Esophagus squamous epithelium (tissue), 5 donors: Measurements from ENCODE around the gene SETD1B. TPM values are rescaled to one million over a fixed set of nuclear protein-coding genes. Genes with fewer than 3 reads are reported as not detected.
A peak's percentile ranks its signal among the peaks of the same experiment; 100 is the strongest.

Experiments used
- DNase-seq: peaks from one replicate; lab custom pipeline; 2025; lab: John Stamatoyannopoulos, UW
- H3K27ac ChIP-seq, 4 donors: fragments of 200-600 bp; sonication (generic); one replicate each; pipeline ENCODE4 v1.5.1; 2016 to 2019; ENCODE audit warnings: mild to moderate bottlenecking in 1 of 4
- H3K27me3 ChIP-seq, 4 donors: fragments of 200-600 bp; sonication (generic); 1 replicate in 3 of 4; 2 replicates in 1 of 4; pipeline versions ENCODE4 v1.5.1 to v1.6.0; 2017 to 2021; ENCODE audit warnings: antibody characterized with exemption in 1 of 4
- H3K36me3 ChIP-seq, 3 donors: fragments of 200-600 bp; sonication (generic); one replicate each; pipeline ENCODE4 v1.5.1; 2016 to 2019
- H3K4me1 ChIP-seq, 3 donors: fragments of 200-600 bp; sonication (generic); one replicate each; pipeline ENCODE4 v1.5.1; 2017 to 2019
- H3K4me3 ChIP-seq, 4 donors: fragments of 200-600 bp; sonication (generic); 1 replicate in 3 of 4; 2 replicates in 1 of 4; pipeline ENCODE4 v1.5.1; 2016 to 2019; ENCODE audit warnings: mild to moderate bottlenecking in 2 of 4, moderate library complexity in 1 of 4
- H3K9me3 ChIP-seq, 3 donors: fragments of 200-600 bp; sonication (generic); one replicate each; pipeline ENCODE4 v1.5.1; 2016 to 2019
- POLR2A ChIP-seq, 4 donors: fragments of 450-650 bp; IDR thresholded peaks; one replicate each; pipeline ENCODE4 v1.6.1; 2017; ENCODE audit warnings: antibody characterized with exemption in 4 of 4, mild to moderate bottlenecking in 4 of 4, moderate library complexity in 3 of 4
- WGBS, 2 donors: methylation state at CpG; one replicate each; pipeline ENCODE4 v1.1.5; 2018; 5-methylcytosine and 5-hydroxymethylcytosine counted together
- intact Hi-C: fragments of 100-400 bp; cut with DNase I; formaldehyde crosslinking; loops from one replicate; pipeline ENCODE4 v1.15.0; 2022
- total RNA-seq, 4 donors: library from RNA; depleted of rRNA; stranded (reverse); fragments of >200 nt; gene quantifications; one replicate each; pipeline ENCODE4 v1.1.0, GENCODE V29; 2016
- TF ChIP-seq, protein P1 (sequence below), 6 experiments: fragments of 450-650 bp in 4 of 6; fragments of 200-600 bp in 2 of 6; sonication (generic) in 2 of 6; IDR thresholded peaks; one replicate each; pipeline ENCODE4 v1.5.1; 2016 to 2019; ENCODE audit warnings: antibody characterized with exemption in 6 of 6, mild to moderate bottlenecking in 4 of 6, moderate library complexity in 4 of 6
- donor health status: DM: yes; HTN: yes; CAD: no.

The SETD1B gene
- total RNA-seq, 4 donors from 2014 or later: 5.6 to 14.4 (median 10.6) TPM

DNA sequence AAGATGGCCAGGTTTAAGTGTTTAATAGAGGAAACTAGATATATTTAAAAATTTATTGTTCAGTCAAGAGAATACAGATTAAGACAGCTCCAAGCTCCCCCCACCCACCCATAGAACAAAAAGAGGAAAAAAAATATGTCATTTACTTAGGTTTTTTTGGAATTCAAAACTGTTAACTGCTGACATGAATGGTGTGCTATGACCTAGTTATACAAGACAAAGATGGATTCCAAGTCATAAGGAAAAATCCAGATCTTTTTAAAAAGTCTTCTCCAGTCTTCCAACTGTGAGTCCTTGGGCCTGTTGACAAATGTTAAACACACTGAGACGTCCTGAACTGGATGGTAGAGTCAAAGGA, 1.3 kb upstream of the SETD1B start:
- intact Hi-C loops: no loop called here
- Histone ChIP-seq H3K4me3 (peak overlapping the region; percentile 75 to 91 (median 86)), H3K27ac (peak overlapping the region; percentile 100), H3K36me3 (peaks cover 0 to 22% (median 0%) of the 10 kb centered on the region in 3 donors), H3K9me3 (no peaks in the 10 kb centered on the region), H3K27me3 (no peaks in the 10 kb centered on the region), H3K4me1 (peaks cover 28 to 63% (median 38%) of the 10 kb centered on the region in 3 donors)
- DNase-seq: no peak
- WGBS, 2 donors: 0% methylated on average over 1 of the region's 1 CpG
- TF ChIP-seq, protein P1, sequence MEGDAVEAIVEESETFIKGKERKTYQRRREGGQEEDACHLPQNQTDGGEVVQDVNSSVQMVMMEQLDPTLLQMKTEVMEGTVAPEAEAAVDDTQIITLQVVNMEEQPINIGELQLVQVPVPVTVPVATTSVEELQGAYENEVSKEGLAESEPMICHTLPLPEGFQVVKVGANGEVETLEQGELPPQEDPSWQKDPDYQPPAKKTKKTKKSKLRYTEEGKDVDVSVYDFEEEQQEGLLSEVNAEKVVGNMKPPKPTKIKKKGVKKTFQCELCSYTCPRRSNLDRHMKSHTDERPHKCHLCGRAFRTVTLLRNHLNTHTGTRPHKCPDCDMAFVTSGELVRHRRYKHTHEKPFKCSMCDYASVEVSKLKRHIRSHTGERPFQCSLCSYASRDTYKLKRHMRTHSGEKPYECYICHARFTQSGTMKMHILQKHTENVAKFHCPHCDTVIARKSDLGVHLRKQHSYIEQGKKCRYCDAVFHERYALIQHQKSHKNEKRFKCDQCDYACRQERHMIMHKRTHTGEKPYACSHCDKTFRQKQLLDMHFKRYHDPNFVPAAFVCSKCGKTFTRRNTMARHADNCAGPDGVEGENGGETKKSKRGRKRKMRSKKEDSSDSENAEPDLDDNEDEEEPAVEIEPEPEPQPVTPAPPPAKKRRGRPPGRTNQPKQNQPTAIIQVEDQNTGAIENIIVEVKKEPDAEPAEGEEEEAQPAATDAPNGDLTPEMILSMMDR (IDR thresholded peaks at IDR 0.05): no peak
- no peak for TF ChIP-seq POLR2A (IDR thresholded peaks at IDR 0.05)

DNA sequence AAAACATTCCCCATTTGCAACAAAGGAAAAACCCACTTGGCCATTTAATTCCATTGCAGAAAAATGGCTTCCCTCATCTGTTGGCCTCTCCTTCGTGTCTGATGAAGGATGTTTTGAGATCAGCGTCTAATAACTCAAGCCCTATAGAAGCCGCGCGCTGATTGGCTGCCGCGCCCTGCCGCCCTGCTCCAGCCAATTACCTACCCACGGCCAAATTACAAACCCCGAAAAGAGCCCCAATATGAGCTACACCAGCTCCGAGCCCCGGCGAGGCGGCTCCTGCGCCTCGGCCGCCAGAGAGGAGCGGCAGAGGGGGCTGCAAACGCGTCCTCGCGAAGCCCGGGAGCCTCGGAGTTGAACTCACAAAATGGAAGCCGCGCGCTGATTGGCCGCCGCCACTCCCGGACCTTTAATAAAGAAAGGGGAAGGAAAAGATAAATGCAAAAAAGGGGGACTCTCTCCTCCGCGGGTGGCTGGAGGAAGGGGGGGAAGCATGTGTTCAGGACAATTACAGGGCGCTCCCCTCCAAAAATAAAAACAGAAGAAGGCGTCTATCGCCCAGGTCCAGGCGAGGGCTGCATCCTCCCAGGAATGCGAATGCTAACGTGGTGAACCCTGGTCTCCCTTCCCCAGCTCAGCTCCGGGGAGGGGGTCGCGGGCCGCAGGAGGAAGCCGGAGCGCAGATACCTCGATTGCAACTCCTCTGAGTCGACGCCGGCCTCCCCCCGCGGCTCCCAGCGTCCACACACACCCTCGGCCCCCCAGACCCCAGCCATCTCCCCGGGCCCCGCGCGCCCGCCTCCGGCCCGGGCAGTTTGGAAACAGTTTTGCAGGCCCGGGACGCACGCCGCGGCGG, 738 bp upstream of the SETD1B start:
- intact Hi-C loops: no loop called here
- 1% methylated on average over 22 to 41 of the region's 65 CpGs for WGBS, 2 donors
- Histone ChIP-seq H3K27ac (peak overlapping the region; percentile 100), H3K27me3 (no peaks in the 10 kb centered on the region), H3K36me3 (peaks cover 0 to 26% (median 0%) of the 10 kb centered on the region in 3 donors), H3K4me3 (peak overlapping the region; percentile 75 to 91 (median 86)), H3K4me1 (peaks cover 25 to 63% (median 34%) of the 10 kb centered on the region in 3 donors), H3K9me3 (no peaks in the 10 kb centered on the region)
- TF ChIP-seq POLR2A (IDR thresholded peaks at IDR 0.05): peak in 3 of 4 donors; percentile 98 to 99 (median 98)
- TF ChIP-seq, protein P1 (IDR thresholded peaks at IDR 0.05): peak in 1 of 6 experiments; percentile 8
- peak; percentile 59 for DNase-seq

DNA sequence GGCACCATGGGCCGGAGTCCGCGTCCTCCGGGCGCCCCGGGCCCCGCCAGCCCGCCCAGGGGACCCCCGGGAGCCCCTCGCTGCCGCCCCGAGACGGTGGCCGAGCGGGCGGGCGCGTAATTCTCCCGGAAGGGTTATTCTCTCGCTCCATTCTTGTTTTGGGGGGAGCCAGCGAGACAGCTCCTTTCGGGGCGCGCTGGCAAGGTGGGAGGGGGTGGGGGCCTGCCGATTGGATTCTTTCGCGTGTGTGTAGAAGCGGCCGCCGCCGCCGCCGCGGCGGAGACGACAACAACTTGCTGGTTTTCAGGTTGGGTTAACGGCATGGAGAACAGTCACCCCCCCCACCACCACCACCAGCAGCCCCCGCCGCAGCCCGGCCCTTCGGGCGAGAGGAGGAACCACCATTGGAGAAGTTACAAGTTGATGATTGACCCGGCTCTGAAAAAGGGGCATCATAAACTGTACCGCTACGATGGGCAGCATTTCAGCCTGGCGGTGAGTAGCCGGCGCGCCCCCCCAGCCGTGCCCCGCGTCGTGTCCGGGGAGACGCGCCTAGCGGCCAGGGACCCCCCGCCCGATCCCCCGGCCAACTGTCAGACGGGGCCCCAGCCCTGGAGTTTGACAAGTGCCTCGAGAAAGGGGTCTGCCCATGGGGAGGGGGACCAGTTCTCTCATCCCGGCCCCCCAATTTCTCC, 755 bp downstream of the SETD1B start:
- Histone ChIP-seq H3K4me3 (peak overlapping the region; percentile 75 to 91 (median 86)), H3K9me3 (no peaks in the 10 kb centered on the region), H3K27me3 (no peaks in the 10 kb centered on the region), H3K36me3 (peaks cover under 1 to 39% (median under 1%) of the 10 kb centered on the region in 3 donors), H3K27ac (peak overlapping the region; percentile 100), H3K4me1 (peaks cover 19 to 53% (median 21%) of the 10 kb centered on the region in 3 donors)
- no peak for TF ChIP-seq POLR2A (IDR thresholded peaks at IDR 0.05)
- TF ChIP-seq, protein P1 (IDR thresholded peaks at IDR 0.05): peak in 1 of 6 experiments; percentile 4
- no peak for DNase-seq
- 0% methylated on average over 1 of the region's 63 CpGs; no CpG with 5 or more reads in 1 of the 2 donors for WGBS, 2 donors
- intact Hi-C loops: no loop called here

DNA sequence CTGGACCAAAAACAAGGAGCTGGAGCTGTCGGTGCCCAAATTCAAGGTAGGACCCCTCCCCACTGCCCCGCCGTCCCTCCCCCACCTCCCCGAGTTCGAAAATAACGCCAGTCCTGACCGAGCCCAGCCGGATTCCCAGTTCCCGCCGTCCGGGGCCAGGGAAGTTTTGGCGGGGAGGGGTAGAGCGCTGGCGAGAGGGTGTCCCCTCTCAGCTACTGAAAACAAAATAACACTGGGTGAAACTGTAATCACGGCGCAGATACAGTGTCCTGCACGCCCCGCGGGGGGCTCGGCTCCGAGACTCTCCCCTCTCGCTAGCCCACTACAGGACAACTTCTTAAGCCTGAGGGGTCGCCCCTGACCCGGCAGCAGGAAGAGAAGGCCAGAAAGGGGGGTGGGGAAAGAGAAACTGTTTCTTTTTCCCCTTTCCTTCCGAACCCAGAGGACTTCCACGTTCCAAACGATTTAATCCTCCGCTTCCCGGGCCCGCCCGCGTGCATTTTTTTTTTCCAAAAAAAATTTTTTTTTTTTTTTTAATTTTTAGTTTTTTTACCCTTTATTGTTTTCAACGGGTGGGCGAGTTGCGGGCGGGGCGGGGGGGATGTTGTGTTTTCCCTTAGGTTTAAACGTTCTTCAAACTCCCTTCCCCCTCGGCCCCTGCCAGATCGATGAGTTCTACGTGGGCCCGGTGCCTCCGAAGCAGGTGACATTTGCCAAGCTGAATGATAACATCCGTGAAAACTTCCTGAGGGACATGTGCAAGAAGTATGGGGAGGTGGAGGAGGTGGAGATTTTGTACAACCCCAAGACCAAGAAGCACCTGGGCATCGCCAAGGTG, 1.6 kb downstream of the SETD1B start:
- peak overlapping the region; percentile 75 to 91 (median 86) for H3K4me3 ChIP-seq
- no peak for DNase-seq
- peaks cover 8 to 47% (median 9%) of the 10 kb centered on the region in 3 donors for H3K36me3 ChIP-seq
- no peaks in the 10 kb centered on the region for H3K9me3 ChIP-seq
- H3K27me3 ChIP-seq: no peaks in the 10 kb centered on the region
- TF ChIP-seq, protein P1 (IDR thresholded peaks at IDR 0.05): no peak
- no peak for TF ChIP-seq POLR2A (IDR thresholded peaks at IDR 0.05)
- peaks cover 21 to 61% (median 26%) of the 10 kb centered on the region in 3 donors for H3K4me1 ChIP-seq
- peak overlapping the region; percentile 100 for H3K27ac ChIP-seq
- intact Hi-C loops: no loop called here
- 0 to 2% methylated on average over 14 to 38 of the region's 45 CpGs for WGBS, 2 donors
